Measurements from ENCODE around the gene FAM162A.
A peak's percentile ranks its signal among the peaks of the same experiment; 100 is the strongest.
"Not testable (repeated sequence)": the region's sequence is repeated elsewhere in the genome, so short reads cannot be mapped to it uniquely, and the experiment has no call there.

The FAM162A gene, protein sequence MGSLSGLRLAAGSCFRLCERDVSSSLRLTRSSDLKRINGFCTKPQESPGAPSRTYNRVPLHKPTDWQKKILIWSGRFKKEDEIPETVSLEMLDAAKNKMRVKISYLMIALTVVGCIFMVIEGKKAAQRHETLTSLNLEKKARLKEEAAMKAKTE

DNA sequence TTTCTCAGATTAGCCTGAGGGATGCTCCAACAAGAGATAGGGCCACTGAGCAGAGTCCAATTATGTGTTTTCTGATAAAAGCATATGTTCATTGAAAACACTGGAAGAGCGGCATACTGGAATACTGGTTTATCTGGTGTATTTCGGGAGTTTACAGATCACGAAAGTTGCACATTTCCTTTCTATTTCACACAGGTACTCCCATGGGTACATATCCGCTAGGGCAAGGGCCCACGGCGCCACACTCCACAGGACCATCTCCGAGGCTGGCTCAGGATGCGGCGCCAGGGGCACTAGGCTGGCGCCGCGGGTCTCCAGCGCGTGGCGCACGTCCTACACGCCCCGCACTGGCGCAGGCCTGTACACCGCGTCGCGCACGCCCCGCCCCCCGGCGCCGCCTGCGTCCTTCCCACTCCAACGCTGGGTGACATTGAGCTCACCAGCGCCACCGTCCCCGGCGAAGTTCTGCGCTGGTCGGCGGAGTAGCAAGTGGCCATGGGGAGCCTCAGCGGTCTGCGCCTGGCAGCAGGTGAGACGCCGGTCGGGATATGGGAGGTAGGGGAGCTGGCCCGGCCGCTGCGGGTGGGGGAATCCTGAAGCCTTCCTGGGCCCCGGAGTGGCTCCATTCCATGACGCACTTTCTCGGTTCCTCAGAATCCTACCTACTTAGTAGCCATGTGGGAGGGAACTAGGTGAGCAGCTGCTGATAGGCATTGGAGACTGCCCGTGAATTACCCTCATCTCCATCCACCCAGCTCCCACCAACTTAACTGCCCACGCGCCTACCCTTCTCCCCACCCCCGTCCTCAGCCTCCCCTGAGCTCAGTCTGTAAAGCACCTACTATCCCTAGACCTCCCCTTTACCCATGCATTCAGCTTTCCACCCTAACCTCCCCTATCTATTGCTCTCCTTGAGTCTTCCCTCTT lies at the start of gene FAM162A:
TSS of gene FAM162A (plus strand) at position 412 of the 927 bp plus-strand sequence. CDS start at position 496, 84 bp downstream.
- DNase-seq, result peak; percentile 92

DNA sequence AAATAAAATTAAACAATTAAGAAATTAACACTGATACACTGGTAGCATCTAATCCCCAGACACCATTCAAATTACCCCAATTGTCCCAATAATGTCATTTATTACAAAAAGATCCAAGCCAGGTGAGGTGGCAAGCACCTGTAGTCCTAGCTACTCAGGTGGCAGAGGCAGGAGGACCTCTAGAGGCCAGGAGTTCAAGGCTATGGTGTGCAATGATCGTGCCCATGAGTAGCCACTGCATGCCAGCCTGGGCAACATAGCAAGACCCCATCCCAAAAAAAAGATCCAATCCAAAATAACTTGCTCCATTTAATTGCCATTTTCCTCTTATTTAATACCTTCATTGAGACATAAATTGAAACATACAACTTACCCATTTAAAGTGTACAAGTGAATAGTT lies 41.2 kb upstream of the FAM162A start:
- no peak for DNase-seq

DNA sequence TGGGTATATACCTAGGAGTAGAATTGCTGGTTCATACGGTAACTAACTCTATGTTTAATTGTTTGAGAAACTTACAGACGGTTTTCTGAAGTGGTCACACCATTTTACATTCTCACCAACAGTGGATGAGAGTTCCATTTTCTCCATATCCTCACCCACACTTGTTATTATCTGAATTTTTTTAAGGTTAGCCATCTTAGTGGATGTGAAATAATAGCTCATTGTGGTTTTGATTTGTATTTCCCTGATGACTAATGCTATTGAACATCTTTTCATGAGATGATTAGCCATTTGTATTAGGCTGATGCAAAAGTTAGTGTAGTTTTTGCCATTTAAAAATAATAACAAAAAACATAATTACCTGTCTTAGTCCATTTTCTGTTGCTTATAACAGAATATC lies 40.3 kb upstream of the FAM162A start:
- no peak for DNase-seq

DNA sequence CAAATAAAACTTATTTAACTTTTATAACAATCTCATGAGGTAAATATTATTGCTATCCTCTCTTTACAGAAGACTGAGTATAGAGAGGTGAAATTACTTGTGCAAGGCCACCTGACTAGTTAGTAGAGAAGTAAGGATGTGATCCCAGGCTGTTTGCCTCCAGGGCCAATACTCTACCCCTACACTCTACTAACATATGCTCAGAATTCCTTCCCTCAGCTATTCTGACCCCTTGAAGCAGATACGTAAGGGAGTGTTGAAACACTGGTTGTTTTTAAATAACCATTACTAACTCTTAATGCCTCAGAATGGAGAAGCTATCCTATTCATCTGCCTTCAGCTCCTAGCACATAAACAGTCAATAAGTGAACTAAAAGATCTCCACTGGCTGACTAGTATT lies 34.8 kb upstream of the FAM162A start:
- DNase-seq, result no peak

- DNase-seq, result no peak
Observed at GRCh38 chr3:122350814-122351418, 33.1 kb upstream of the FAM162A start.

DNA sequence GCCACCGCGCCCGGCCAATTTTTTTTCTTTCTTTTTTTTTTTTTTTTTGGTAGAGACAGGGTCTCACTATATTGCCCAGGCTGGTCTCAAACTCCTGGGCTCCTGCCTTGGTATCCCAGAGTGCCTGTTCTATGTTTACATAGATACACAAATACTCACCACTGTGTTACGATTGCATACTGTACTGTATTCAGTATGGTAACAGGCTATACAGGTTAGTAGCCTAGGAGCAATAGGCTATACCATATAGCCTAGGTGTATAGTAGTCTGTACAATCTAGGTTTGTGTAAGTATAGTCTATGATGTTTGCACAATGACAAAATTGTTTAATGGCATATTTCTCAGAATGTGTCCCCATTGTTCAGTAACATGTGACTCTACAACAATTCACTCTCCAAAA lies 32.4 kb upstream of the FAM162A start:
- no peak for DNase-seq

GRCh38 chr3:122353215-122353614 lies 30.8 kb upstream of the FAM162A start:
- DNase-seq, result no peak

- DNase-seq, result no peak
Observed at GRCh38 chr3:122353893-122354401, 30.0 kb upstream of the FAM162A start.

DNA sequence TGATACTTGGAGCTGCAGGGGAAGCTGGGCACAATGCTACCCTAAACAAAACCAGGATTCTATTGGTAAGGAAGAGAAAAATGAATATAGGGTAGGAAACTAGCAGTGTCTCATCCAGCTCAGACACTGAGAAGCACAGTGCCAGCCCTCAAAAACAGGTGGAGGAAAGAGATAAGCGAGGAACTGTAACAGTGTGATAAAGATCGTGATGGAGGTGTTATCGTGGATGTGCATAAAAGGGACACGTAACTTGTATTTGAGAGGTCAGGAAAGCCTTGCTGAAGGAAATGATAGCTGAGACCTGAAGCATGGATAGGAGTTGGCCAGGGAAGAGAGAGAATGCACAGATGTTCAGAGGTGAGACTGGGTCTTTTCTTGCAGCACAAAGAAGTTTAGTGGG lies 28.4 kb upstream of the FAM162A start:
- no peak for DNase-seq

DNA sequence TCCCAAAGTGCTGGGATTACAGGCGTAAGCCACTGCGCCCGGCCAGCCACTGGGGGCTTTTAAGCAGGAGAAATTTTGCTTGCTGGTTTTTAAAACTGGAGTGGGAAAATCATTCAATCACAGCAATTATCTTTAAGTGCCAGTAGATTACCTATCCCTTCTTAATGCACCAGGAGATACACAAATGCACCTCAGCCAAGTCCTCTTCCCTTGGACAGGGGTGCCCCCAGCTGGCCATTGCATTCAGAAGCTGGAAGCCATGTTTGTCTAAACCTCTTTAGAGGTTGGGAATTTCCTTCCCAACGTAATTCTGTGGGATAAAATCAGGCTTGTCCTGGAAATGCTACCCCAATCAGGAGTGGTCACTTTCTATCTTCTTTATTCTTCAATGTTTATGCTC lies 27.6 kb upstream of the FAM162A start:
- no peak for DNase-seq

GRCh38 chr3:122357828-122358702 lies 25.9 kb upstream of the FAM162A start:
- no peak for DNase-seq

GRCh38 chr3:122358703-122359032 lies 25.3 kb upstream of the FAM162A start:
- DNase-seq, result no peak

DNA sequence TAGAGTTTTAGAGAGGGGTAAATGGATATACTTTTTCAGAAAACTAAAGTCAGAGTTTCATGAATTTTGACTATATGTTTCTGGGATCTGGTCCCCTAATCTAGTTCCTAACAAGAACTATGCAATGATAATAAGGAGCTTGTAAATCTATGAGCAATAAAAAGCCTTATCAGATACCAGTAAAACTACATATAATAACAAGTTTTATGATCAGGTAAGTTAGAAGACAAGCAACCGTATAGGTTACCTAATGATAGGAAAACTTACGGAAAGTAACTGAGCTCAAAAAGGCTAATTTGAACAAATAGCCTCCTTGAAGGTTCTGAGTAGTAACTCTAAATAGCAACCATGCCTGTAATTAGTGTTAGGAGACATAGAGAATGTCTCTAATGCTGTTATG lies 22.0 kb upstream of the FAM162A start:
- no peak for DNase-seq

DNA sequence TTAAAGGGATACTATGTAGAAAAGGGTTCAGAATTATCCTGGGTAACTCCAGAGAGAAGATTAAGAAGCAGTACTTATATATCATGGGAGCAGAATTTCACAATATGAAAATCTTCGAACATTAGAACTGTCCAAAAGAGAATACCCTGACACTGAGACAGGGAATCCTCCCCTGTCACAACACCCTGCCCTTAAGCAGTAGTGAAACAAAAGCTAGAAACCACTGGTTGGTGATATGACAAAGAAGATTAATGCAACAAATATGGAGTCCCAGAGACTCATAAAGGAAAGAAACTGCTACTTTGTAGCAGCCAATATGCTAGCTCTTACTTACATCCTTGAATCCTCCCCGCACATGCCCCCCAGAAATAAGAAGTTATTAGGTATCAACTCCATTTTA lies 19.5 kb upstream of the FAM162A start:
- DNase-seq, result no peak

GRCh38 chr3:122365073-122365472 lies 18.9 kb upstream of the FAM162A start:
- no peak for DNase-seq

DNA sequence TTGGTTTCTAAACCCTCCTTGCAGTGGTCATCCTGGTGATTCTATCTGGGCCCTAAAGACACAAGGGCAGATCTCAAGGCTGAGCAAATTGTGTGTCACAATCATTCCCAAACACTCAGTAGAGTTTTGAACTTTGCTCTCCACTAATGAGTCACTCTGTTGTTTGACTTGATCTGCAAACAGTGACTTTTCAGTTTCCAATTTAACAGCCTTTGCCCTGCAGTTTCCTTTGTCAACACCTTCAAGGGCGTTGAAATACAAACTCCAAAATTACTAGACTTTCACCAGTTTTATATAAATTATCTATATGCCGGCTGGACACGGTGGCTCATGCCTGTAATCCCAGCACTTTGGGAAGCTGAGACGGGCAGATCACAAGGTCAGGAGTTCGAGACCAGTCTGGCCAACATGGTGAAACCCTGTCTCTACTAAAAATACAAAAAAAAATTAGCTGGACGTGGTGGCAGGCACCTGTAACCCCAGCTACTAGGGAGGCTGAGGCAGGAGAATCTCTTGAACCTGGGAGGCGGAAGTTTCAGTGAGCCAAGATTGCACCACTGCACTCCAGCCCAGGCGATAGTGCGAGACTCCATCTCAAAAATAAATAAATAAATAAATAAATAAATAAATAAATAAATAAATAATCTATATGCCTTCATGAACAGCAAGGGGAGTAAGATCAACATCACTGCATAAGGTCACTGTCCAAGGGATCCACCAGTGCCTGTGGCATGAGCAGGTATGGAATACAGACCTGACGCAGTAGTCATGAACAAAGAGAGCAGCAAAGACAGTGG lies 18.2 kb upstream of the FAM162A start:
- DNase-seq, result not testable (repeated sequence)

DNA sequence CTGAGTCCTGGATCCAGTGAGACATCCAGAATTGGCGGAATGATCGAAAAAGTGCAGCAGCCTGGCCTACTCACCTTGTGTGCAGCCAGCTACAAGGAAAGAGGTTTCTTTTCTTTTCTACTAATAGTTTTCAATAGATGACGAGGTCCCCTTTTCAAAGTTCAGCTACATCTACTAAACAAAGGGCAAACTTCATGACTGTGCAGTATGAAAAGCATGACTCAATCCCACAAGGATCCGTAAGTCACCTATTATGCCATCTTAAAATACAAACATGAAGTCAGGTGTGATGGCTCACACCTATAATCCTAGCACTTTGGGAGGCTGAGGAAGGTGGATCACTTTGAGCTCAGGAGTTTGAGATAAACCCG lies 17.6 kb upstream of the FAM162A start:
- no peak for DNase-seq

- no peak for DNase-seq
Observed at GRCh38 chr3:122374034-122374433, 9.9 kb upstream of the FAM162A start.

DNA sequence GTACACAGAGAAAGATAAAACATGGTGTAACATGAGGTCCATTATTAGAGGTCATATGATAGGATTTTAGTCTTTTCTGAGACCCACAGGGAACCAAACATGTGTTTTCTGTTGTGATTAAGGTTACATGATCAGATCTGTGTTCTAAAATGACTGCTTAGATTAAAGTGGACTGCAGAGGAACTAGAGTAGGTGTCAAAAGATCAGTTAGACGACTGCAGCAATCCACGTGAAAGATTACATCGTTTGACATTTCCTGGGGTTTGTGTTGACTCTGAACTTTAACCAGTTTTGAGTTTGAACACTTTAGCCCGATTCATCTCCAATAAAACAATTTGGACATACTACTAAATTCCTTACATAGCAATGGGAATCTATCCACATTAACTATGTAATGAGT lies 6.0 kb upstream of the FAM162A start:
- no peak for DNase-seq

DNA sequence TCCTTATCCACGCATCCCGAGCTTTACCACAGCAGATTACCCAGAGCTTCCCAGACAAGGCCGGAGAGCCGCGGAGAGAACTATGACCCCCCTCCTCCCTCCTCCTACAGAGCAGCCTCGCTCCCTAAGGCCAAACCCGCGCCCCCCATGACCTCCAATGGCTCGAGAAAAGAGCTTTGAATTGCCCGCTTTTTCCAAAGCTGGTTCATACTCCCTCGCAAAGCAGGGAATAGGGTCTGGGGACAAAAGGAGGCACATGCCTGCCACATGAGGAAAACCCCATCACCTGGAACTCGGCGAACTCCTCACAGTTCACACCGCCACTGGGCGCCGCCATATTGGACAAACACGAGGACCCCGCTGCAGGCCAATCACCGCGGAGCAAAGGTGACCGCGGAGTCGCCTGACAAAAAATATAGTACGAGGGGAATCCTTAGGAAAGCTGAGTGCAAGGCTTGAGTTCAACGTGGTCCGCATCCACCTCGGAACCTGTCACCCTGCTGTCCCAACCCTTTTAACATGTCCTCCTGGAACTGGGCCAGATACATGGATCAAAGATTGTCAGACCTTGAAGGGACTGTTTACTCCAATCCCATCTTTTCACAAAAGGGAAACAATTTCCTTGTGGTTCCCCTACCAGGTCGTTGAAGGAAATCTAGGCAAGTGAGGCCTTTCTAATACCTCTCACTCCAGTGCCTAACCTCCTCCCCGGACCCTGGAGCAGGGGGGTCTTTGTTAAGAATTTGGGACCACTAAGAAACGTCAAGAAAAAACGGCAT lies 905 bp upstream of the FAM162A start, which contains the start of gene MIX23:
TSS of gene MIX23 (minus strand) at position 344 of the 779 bp plus-strand sequence. CDS start at position 337, 7 bp downstream.
- peak; percentile 68 for DNase-seq

DNA sequence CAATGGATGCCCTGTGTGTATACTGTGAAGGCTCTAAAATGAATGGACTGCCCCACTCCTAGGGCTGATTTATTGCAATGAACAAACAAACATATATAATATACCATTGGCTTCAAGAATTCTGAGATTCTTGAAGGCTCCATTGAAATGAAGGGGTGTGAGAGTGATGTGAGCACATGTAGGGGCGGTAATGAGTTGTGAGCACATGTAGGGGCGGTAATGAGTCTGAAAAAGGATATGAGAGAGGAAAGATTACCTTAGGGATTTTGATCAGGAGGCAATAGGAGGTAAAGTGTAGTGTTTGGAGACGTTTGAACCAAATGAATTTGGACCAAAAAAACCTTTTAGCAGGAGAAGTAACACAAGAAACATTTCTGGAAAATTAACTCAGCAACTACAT lies 3.7 kb downstream of the FAM162A start:
- no peak for DNase-seq

All from GDM1 (cell line).